Mucosa of rectum (tissue), 2 donors: ENCODE results near the gene ENTREP3.
A peak's percentile ranks its signal among the peaks of the same experiment; 100 is the strongest.
"Not testable (repeated sequence)": the region's sequence is repeated elsewhere in the genome, so short reads cannot be mapped to it uniquely, and the experiment has no call there.

Experiments used
- H3K27ac ChIP-seq, 2 donors: one replicate each; pipeline ENCODE4 v1.7.0; 2013; ENCODE audit warnings: inconsistent platforms in 2 of 2, low read depth in 2 of 2, low read length in 2 of 2
- H3K27me3 ChIP-seq, 2 donors: one replicate each; pipeline ENCODE4 v1.7.0; 2013; ENCODE audit warnings: low read length in 2 of 2; ENCODE audit not compliant: control insufficient read depth in 2 of 2, insufficient read depth in 2 of 2
- H3K36me3 ChIP-seq, 2 donors: one replicate each; pipeline ENCODE4 v1.7.0; 2013; ENCODE audit warnings: low read length in 2 of 2; ENCODE audit not compliant: control insufficient read depth in 2 of 2, insufficient read depth in 2 of 2
- H3K4me1 ChIP-seq, 2 donors: one replicate each; pipeline ENCODE4 v1.7.0; 2013; ENCODE audit warnings: low read length in 2 of 2, mild to moderate bottlenecking in 1 of 2; ENCODE audit not compliant: control insufficient read depth in 2 of 2, insufficient read depth in 2 of 2
- H3K4me3 ChIP-seq, 2 donors: one replicate each; pipeline ENCODE4 v1.7.0; 2013; ENCODE audit warnings: low read length in 2 of 2
- H3K9ac ChIP-seq, 2 donors: one replicate each; pipeline ENCODE4 v1.7.0; 2013; ENCODE audit warnings: low read length in 2 of 2, low read depth in 1 of 2, mild to moderate bottlenecking in 1 of 2
- H3K9me3 ChIP-seq, 2 donors: one replicate each; pipeline ENCODE4 v1.7.0; 2013; ENCODE audit warnings: low read length in 2 of 2; ENCODE audit not compliant: control insufficient read depth in 2 of 2
- donor health status: healthy.
- donor health status: Normal muscosa, but diverticular disease.

Gene ENTREP3

DNA sequence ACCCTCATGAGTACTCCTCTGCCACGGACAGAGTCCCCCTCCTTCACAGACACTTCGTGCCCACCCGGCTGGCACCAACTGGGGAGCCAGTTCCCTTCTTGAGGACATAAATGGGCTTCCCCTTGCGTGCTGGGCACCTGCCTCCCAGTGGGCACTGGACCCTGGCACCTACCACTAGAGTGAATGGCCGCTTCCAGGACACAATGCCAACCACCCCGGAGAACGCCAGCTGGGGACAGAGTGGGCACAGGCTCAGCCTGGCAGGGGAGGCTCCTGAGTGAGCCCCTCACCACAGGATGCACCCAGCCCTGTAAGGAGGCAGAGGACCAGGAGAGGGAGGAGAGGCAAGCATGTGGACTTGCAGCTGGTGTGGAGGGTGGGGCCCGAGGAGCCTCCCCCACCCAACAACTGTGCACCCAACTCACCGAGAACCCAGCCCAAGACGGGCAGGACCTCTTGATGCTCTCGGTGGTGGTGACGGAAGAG is 1.0 kb downstream of the ENTREP3 start:
- H3K9me3 ChIP-seq, result no peaks in the 10 kb centered on the region
- H3K27ac ChIP-seq, result peak overlapping the region in 1 of 2 donors; percentile 94
- peak overlapping the region; percentile 83 to 87 for H3K4me3 ChIP-seq
- H3K9ac ChIP-seq, result peak overlapping the region; percentile 32 to 89
- peaks cover 0 to 12% of the 10 kb centered on the region in 2 donors for H3K36me3 ChIP-seq
- H3K4me1 ChIP-seq, result peaks cover 13 to 20% of the 10 kb centered on the region in 2 donors
- no peaks in the 10 kb centered on the region for H3K27me3 ChIP-seq

DNA sequence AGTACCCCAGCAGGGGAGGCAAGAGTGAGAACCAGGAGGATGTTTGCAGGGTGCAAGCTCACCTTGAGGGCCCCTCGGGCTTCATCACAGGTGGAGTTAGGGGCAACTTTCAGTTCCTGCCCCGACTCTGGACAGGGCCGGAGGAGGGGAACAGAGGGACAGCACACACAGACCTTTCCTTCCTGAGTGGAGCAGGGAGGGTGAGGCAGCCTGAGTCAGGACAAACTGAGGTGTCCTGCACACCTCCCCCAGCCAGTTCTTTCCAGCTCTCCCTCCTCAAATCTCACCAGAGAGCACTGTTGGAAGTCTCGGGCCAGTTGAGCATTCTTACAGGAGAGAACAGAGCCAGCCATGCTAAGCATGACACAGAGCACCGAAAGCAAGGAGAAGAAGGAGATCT is 1.5 kb downstream of the ENTREP3 start:
- Histone ChIP-seq H3K9ac (peak overlapping the region in 1 of 2 donors; percentile 89), H3K9me3 (no peaks in the 10 kb centered on the region), H3K27ac (no peak overlapping the region), H3K36me3 (peaks cover 0 to 12% of the 10 kb centered on the region in 2 donors), H3K27me3 (no peaks in the 10 kb centered on the region), H3K4me3 (peak overlapping the region in 1 of 2 donors; percentile 83), H3K4me1 (peaks cover 13 to 20% of the 10 kb centered on the region in 2 donors)

DNA sequence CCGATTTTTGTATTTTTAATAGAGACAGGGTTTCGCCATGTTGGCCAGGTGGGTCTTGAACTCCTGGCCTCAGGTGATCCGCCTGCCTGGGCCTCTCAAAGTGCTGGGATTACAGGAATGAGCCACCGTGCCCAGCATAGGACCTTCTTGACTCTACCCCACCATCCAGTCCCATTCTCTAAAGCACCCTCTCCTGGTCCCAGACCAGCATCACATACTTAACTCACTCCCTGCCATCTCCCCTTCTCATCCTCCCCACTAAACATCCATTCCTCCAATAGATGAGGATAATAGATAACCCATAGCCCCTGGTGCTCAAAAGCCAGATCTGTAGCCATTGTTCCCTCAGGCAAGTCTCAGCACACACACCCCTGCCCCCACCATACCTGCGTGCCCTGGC is 2.1 kb downstream of the ENTREP3 start:
- H3K27ac ChIP-seq, result no peak overlapping the region
- H3K36me3 ChIP-seq, result peaks cover 0 to 8% of the 10 kb centered on the region in 2 donors
- H3K4me1 ChIP-seq, result peaks cover 13 to 20% of the 10 kb centered on the region in 2 donors
- H3K4me3 ChIP-seq, result no peak overlapping the region
- H3K9me3 ChIP-seq, result no peaks in the 10 kb centered on the region
- H3K9ac ChIP-seq, result no peak overlapping the region
- no peaks in the 10 kb centered on the region for H3K27me3 ChIP-seq

- Histone ChIP-seq H3K27ac (no peak overlapping the region), H3K9ac (no peak overlapping the region), H3K36me3 (peaks cover 0 to 2% of the 10 kb centered on the region in 2 donors)
These were observed 3.7 kb downstream of the ENTREP3 start for GRCh38 chr1:155251566-155251965.

GRCh38 chr1:155250633-155251449 is 4.4 kb downstream of the ENTREP3 start:
- peaks cover 10 to 20% of the 10 kb centered on the region in 2 donors for H3K4me1 ChIP-seq
- H3K27ac ChIP-seq, result peak overlapping the region in 1 of 2 donors; percentile 38
- peak overlapping the region; percentile 65 to 66 for H3K9ac ChIP-seq
- peak overlapping the region; percentile 25 to 67 for H3K4me3 ChIP-seq
- no peaks in the 10 kb centered on the region for H3K36me3 ChIP-seq
- no peaks in the 10 kb centered on the region for H3K27me3 ChIP-seq
- no peaks in the 10 kb centered on the region for H3K9me3 ChIP-seq

More at GRCh38 chr1:155251566-155251965, 3.7 kb downstream of the ENTREP3 start:
- H3K9me3 ChIP-seq, result no peaks in the 10 kb centered on the region
- peak overlapping the region in 1 of 2 donors; percentile 7 for H3K4me3 ChIP-seq
- H3K27me3 ChIP-seq, result no peaks in the 10 kb centered on the region
- peaks cover 13 to 20% of the 10 kb centered on the region in 2 donors for H3K4me1 ChIP-seq

- Histone ChIP-seq H3K4me3 (peak overlapping the region; percentile 25 to 67), H3K27ac (peak overlapping the region in 1 of 2 donors; percentile 23), H3K36me3 (no peaks in the 10 kb centered on the region), H3K27me3 (no peaks in the 10 kb centered on the region), H3K9me3 (no peaks in the 10 kb centered on the region), H3K9ac (peak overlapping the region; percentile 65 to 66), H3K4me1 (peaks cover 10 to 21% of the 10 kb centered on the region in 2 donors)
These were observed 5.0 kb downstream of the ENTREP3 start for GRCh38 chr1:155250246-155250632.

DNA sequence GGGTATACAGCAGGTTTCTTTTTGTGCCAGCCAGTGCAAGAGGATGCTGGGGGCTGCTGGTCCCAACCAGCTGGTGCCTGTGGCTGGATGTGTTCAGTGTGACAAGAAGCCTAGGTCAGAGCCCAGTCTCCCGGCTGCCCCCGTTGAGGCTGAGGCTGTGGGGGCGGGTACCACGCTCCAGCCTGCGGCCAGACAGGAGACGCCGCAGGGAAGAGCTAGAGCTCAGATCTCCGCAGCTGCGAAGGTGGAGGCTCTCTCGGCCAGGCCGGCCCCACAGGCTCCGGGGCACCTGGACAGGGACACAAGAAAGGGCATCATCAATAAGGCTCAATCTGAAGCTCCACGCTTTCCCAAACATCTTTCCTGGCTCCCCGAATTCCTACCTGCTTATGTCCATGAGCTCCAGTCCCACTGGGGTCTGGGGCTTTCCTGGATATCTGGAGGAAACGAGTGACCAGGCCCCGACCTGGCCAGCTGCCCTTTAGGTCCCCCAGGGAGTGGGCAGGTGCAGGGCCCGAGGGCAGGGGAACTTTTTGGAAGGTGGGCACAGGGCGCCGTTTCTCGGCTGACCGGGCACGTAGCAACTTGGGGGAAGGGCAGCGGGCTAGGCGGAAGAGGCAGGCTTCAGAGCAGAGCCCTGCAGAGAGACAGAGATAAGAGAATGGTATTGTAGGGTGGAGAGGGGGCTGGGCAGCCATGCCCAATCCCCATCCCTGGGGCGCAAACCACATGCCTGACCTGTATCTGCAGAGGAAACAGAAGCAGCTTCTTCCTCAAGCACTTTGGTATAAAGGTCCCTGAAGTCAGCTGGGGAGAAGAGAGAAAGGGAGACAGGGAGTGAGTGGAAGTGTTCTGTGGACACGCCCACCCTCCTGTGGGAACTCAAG is 7.4 kb downstream of the ENTREP3 start:
- Histone ChIP-seq H3K4me1 (peaks cover 17 to 18% of the 10 kb centered on the region in 2 donors), H3K36me3 (no peaks in the 10 kb centered on the region), H3K4me3 (no peak overlapping the region), H3K9ac (no peak overlapping the region), H3K27ac (no peak overlapping the region), H3K27me3 (no peaks in the 10 kb centered on the region), H3K9me3 (no peaks in the 10 kb centered on the region)

GRCh38 chr1:155246796-155247195 is 8.5 kb downstream of the ENTREP3 start:
- not testable (repeated sequence) for H3K27ac ChIP-seq
- H3K4me1 ChIP-seq, result peaks cover 21% of the 10 kb centered on the region in 2 donors

GRCh38 chr1:155245163-155245524 is 10.1 kb downstream of the ENTREP3 start:
- Histone ChIP-seq H3K27ac (peak overlapping the region; percentile 90 to 92), H3K9ac (peak overlapping the region; percentile 81 to 84)

More at GRCh38 chr1:155246796-155247195, 8.5 kb downstream of the ENTREP3 start:
- H3K9ac ChIP-seq, H3K9me3 ChIP-seq, H3K4me3 ChIP-seq, H3K36me3 ChIP-seq, H3K27me3 ChIP-seq: not testable (repeated sequence)

More at GRCh38 chr1:155245163-155245524, 10.1 kb downstream of the ENTREP3 start:
- Histone ChIP-seq H3K4me1 (peaks cover 24 to 26% of the 10 kb centered on the region in 2 donors), H3K4me3 (peak overlapping the region; percentile 83 to 95), H3K36me3 (no peaks in the 10 kb centered on the region), H3K27me3 (no peaks in the 10 kb centered on the region), H3K9me3 (no peaks in the 10 kb centered on the region)
